ENCODE results near the gene SERPINB5.
A peak's percentile ranks its signal among the peaks of the same experiment; 100 is the strongest.

Gene SERPINB5

DNA sequence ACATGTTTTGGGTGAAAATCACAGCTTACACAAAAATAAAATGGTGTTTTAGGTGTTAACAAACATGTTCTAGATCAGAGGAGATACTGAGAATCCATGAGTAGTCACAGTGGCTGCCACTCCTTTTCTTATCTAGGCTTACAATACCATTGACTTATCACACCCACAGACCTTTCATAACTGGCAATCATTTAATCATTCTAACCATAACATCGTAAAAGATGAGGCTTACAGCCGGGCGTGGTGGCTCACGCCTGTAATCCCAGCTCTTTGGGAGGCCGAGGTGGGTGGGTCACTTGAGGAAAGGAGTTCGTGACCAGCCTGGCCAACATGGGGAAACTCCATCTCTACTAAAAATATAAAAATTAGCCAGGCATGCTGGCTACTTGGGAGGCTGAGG, 18.8 kb upstream of the SERPINB5 start:
- no peak overlapping the region for H3K9ac ChIP-seq (ENCODE audit: insufficient read length)
- H3K36me3 ChIP-seq (ENCODE audit: insufficient read depth, low read length), result no peaks in the 10 kb centered on the region
- TF ChIP-seq EZH2 (IDR thresholded peaks at IDR 0.05) (no peak), POLR2AphosphoS5 (IDR thresholded peaks at IDR 0.05; ENCODE audit: borderline replicate concordance, low read depth, low read length) (no peak), FOXP2 (optimal IDR thresholded peaks at IDR 0.05; ENCODE audit: control extremely low read depth, extremely low read length, insufficient read depth) (no peak)
- no peak overlapping the region for H3K27ac ChIP-seq
- H3K9me3 ChIP-seq (ENCODE audit: low read depth, low read length), result no peaks in the 10 kb centered on the region
- DNase-seq (ENCODE audit: low read depth, low spot score), result no peak
- H3K4me3 ChIP-seq, result no peak overlapping the region

DNA sequence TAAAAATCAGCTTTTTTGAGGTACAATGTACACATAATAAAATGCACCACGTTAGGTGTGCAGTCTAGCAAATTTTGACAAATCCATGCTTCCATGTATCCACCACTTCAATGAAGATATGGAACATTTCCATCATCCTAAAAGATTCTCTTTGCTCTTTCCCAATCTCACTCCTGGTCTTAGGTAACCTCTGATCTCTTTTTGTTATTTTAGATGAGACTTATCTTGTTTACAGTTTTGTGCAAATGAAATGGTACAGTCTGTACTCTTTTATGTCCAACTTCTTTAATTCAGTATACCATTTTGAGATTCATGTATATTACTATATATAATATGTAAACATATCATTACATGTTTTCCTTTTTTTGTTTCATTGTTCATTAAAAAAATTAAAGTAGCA, 16.3 kb upstream of the SERPINB5 start:
- DNase-seq (ENCODE audit: low read depth, low spot score), result no peak
- Histone ChIP-seq H3K9ac (ENCODE audit: insufficient read length) (no peak overlapping the region), H3K36me3 (ENCODE audit: insufficient read depth, low read length) (no peaks in the 10 kb centered on the region), H3K4me3 (no peak overlapping the region), H3K27ac (no peak overlapping the region), H3K9me3 (ENCODE audit: low read depth, low read length) (no peaks in the 10 kb centered on the region)
- no peak for TF ChIP-seq POLR2AphosphoS5 (IDR thresholded peaks at IDR 0.05; ENCODE audit: borderline replicate concordance, low read depth, low read length)
- TF ChIP-seq FOXP2 (optimal IDR thresholded peaks at IDR 0.05; ENCODE audit: control extremely low read depth, extremely low read length, insufficient read depth), result no peak
- TF ChIP-seq EZH2 (IDR thresholded peaks at IDR 0.05), result no peak

DNA sequence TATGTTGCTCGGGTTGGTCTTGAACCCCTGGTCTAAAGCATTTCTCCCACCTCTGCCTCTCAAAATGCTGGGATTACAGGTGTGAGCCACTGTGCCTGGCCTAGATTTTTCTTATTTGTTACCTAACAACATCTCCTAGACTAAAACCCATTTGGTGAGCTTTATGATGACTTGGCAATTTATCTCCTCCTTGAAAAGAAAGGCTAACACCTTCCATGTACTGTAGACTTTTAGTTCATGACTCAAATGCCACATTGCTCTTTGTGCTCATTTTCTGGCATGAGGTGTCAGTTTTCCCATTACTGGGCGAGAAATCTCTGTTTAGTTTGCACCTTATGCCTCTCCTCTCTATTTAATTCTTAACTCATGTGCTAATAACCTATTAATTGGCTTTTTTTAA, 12.3 kb upstream of the SERPINB5 start:
- H3K9me3 ChIP-seq (ENCODE audit: low read depth, low read length), result no peaks in the 10 kb centered on the region
- DNase-seq (ENCODE audit: low read depth, low spot score), result no peak
- no peak overlapping the region for H3K4me3 ChIP-seq
- no peaks in the 10 kb centered on the region for H3K36me3 ChIP-seq (ENCODE audit: insufficient read depth, low read length)
- TF ChIP-seq FOXP2 (optimal IDR thresholded peaks at IDR 0.05; ENCODE audit: control extremely low read depth, extremely low read length, insufficient read depth), result no peak
- no peak for TF ChIP-seq POLR2AphosphoS5 (IDR thresholded peaks at IDR 0.05; ENCODE audit: borderline replicate concordance, low read depth, low read length)
- no peak for TF ChIP-seq EZH2 (IDR thresholded peaks at IDR 0.05)
- no peak overlapping the region for H3K9ac ChIP-seq (ENCODE audit: insufficient read length)
- H3K27ac ChIP-seq, result no peak overlapping the region

DNA sequence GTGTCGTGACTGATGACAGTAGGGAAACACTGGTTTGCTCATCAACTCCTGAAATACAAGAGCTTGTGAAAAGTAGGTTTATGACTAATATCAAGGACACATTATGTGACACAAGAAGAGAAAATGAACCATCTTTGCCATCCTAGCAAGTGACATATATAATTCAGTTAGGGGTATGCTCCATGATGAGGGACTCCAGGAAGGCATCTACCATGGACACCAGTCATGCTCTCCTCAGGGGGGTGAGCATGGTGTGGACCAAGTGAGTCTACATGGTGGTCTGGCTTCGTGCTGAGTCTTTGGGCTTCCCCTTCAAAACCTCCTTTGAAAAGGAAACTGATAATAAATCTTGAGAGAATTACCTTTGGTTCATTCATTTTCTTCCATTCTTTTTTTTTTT, 11.7 kb upstream of the SERPINB5 start:
- no peak overlapping the region for H3K27ac ChIP-seq
- TF ChIP-seq POLR2AphosphoS5 (IDR thresholded peaks at IDR 0.05; ENCODE audit: borderline replicate concordance, low read depth, low read length) (no peak), EZH2 (IDR thresholded peaks at IDR 0.05) (no peak), FOXP2 (optimal IDR thresholded peaks at IDR 0.05; ENCODE audit: control extremely low read depth, extremely low read length, insufficient read depth) (no peak)
- no peaks in the 10 kb centered on the region for H3K9me3 ChIP-seq (ENCODE audit: low read depth, low read length)
- no peak overlapping the region for H3K9ac ChIP-seq (ENCODE audit: insufficient read length)
- DNase-seq (ENCODE audit: low read depth, low spot score), result no peak
- H3K4me3 ChIP-seq, result no peak overlapping the region
- no peaks in the 10 kb centered on the region for H3K36me3 ChIP-seq (ENCODE audit: insufficient read depth, low read length)

DNA sequence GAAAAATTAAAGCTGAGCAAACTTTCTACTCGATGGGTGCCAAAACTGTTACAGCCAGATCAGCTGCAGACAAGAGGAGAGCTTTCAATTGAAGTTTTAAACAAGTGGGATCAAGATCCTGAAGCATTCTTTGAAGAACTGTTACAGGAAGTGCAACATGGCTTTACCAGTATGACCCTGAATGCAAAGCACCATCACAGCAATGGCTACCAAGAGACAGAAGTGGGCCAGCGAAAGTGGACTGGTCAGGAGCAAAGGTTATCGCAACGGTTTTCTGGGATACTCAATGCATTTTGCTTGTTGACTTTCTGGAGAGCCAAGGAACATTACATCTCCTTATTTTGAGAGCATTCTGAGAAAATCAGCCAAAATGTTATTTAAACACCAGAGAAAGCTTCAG, 9.1 kb upstream of the SERPINB5 start:
- DNase-seq (ENCODE audit: low read depth, low spot score), result no peak
- H3K27ac ChIP-seq, result no peak overlapping the region
- no peak overlapping the region for H3K9ac ChIP-seq (ENCODE audit: insufficient read length)
- no peak overlapping the region for H3K4me3 ChIP-seq
- H3K36me3 ChIP-seq (ENCODE audit: insufficient read depth, low read length), result no peaks in the 10 kb centered on the region
- no peaks in the 10 kb centered on the region for H3K9me3 ChIP-seq (ENCODE audit: low read depth, low read length)
- TF ChIP-seq FOXP2 (optimal IDR thresholded peaks at IDR 0.05; ENCODE audit: control extremely low read depth, extremely low read length, insufficient read depth) (no peak), POLR2AphosphoS5 (IDR thresholded peaks at IDR 0.05; ENCODE audit: borderline replicate concordance, low read depth, low read length) (no peak), EZH2 (IDR thresholded peaks at IDR 0.05) (no peak)

DNA sequence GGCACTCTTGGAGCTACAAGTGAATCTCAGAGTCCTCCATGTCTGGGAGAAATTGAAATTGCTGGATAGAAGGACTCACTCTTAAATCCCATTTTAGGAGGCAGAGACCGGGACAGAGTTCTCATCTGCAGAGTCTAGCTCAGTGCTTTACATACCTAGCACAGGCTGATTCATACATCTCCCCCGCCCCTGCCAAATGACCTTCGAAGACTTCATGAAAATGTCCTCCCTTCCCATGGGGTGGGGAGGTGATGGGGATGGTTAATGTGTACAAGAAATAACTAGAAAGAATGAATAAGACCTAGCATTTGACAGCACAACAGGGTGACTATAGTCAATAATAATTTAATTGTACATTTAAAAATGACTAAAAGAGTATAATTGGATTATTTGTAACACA, 8.2 kb upstream of the SERPINB5 start:
- DNase-seq (ENCODE audit: low read depth, low spot score), result no peak
- Histone ChIP-seq H3K36me3 (ENCODE audit: insufficient read depth, low read length) (no peaks in the 10 kb centered on the region), H3K9ac (ENCODE audit: insufficient read length) (no peak overlapping the region), H3K4me3 (no peak overlapping the region), H3K9me3 (ENCODE audit: low read depth, low read length) (no peaks in the 10 kb centered on the region), H3K27ac (no peak overlapping the region)
- TF ChIP-seq POLR2AphosphoS5 (IDR thresholded peaks at IDR 0.05; ENCODE audit: borderline replicate concordance, low read depth, low read length) (no peak), FOXP2 (optimal IDR thresholded peaks at IDR 0.05; ENCODE audit: control extremely low read depth, extremely low read length, insufficient read depth) (no peak), EZH2 (IDR thresholded peaks at IDR 0.05) (no peak)

DNA sequence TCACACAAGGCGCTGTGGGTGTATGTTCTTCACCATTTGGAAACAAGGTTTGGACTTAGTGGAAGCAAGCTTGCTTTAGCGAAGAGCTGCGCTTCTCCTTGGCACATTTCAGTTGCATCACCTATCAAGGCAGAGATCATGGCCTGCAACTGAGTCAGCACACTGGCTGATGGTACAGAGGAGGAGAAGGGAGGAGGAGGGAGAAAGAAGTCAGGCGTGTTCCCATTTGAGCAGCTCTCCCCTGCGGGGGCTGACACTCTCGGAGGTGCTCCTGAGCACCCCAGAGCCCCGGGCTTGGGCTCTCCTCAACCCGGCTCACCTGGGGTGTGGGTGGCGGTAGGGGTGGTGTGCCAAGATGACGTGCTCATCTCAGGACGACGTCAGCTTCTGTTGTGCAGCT, 6.0 kb upstream of the SERPINB5 start:
- H3K9ac ChIP-seq (ENCODE audit: insufficient read length), result no peak overlapping the region
- TF ChIP-seq FOXP2 (optimal IDR thresholded peaks at IDR 0.05; ENCODE audit: control extremely low read depth, extremely low read length, insufficient read depth), result no peak
- no peak for TF ChIP-seq POLR2AphosphoS5 (IDR thresholded peaks at IDR 0.05; ENCODE audit: borderline replicate concordance, low read depth, low read length)
- no peak for TF ChIP-seq EZH2 (IDR thresholded peaks at IDR 0.05)
- no peaks in the 10 kb centered on the region for H3K36me3 ChIP-seq (ENCODE audit: insufficient read depth, low read length)
- DNase-seq (ENCODE audit: low read depth, low spot score), result no peak
- no peak overlapping the region for H3K27ac ChIP-seq
- H3K4me3 ChIP-seq, result no peak overlapping the region
- H3K9me3 ChIP-seq (ENCODE audit: low read depth, low read length), result no peaks in the 10 kb centered on the region

DNA sequence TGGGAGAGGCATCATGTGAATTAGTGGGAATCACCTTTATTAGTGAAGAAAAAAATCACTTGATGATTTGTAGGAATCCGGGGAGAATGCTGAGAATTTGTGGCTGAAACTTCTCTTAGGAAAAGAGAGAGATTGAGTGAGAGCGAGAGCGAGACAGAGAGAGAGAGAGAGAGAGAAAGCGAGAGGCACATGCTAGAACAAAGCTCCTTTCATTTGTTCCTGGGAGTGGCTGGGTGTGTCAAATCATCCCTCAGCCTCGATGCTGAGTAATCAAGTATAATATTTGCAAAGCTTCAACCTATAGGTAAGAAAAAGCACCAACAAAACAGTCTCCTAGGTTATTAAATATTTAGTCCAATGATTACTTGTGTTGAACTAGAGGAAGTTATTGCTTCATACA, 4.4 kb upstream of the SERPINB5 start:
- no peak for TF ChIP-seq EZH2 (IDR thresholded peaks at IDR 0.05)
- no peak for TF ChIP-seq POLR2AphosphoS5 (IDR thresholded peaks at IDR 0.05; ENCODE audit: borderline replicate concordance, low read depth, low read length)
- no peak for TF ChIP-seq FOXP2 (optimal IDR thresholded peaks at IDR 0.05; ENCODE audit: control extremely low read depth, extremely low read length, insufficient read depth)
- no peaks in the 10 kb centered on the region for H3K36me3 ChIP-seq (ENCODE audit: insufficient read depth, low read length)
- H3K27ac ChIP-seq, result 0 out of 2 replicates have a peak overlapping the region, but pooled peaks have one; percentile 31
- no peak overlapping the region for H3K9ac ChIP-seq (ENCODE audit: insufficient read length)
- no peak for DNase-seq (ENCODE audit: low read depth, low spot score)
- no peaks in the 10 kb centered on the region for H3K9me3 ChIP-seq (ENCODE audit: low read depth, low read length)
- H3K4me3 ChIP-seq, result no peak overlapping the region

DNA sequence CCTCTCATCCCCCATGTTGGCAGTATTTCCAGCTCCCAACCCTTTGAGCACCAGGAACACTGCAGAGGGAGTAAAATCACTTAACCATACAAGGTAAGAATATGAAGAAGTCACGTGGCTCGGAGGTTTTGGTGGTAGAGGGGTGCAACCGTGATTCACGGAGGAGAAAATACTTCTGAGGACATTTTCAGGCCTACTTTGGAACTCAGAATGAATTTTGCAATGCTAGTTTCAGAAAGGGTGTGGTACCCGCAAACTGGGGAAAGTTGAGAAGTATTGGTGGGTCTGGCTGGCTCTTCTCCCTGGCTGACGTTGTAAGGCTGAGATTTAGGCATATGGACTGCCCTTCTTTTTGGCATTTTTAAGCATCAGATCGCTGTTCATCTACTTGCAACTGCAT, 442 bp downstream of the SERPINB5 start:
- TF ChIP-seq EZH2 (IDR thresholded peaks at IDR 0.05) (no peak), FOXP2 (optimal IDR thresholded peaks at IDR 0.05; ENCODE audit: control extremely low read depth, extremely low read length, insufficient read depth) (no peak), POLR2AphosphoS5 (IDR thresholded peaks at IDR 0.05; ENCODE audit: borderline replicate concordance, low read depth, low read length) (no peak)
- no peak for DNase-seq (ENCODE audit: low read depth, low spot score)
- no peak overlapping the region for H3K9ac ChIP-seq (ENCODE audit: insufficient read length)
- peak overlapping the region; percentile 87 for H3K27ac ChIP-seq
- H3K4me3 ChIP-seq, result peak overlapping the region; percentile 69; the same call in 1 of the 2 replicates
- no peaks in the 10 kb centered on the region for H3K9me3 ChIP-seq (ENCODE audit: low read depth, low read length)
- no peaks in the 10 kb centered on the region for H3K36me3 ChIP-seq (ENCODE audit: insufficient read depth, low read length)

All from SK-N-MC (cell line).